Neuron (in vitro differentiated cells): ENCODE measurements around the gene ZNF429.

Experiments used
- H2AFZ ChIP-seq: one replicate; pipeline ENCODE4 v1.6.1; 2013; ENCODE audit warnings: low read depth, mild to moderate bottlenecking, inconsistent platforms, low read length, moderate library complexity
- H3K27me3 ChIP-seq: one replicate; pipeline ENCODE4 v1.6.1; 2013; ENCODE audit warnings: low read length; ENCODE audit not compliant: insufficient read depth
- H3K36me3 ChIP-seq: one replicate; pipeline ENCODE4 v1.6.1; 2013; ENCODE audit warnings: low read length; ENCODE audit not compliant: insufficient read depth
- H3K4me1 ChIP-seq: one replicate; pipeline ENCODE4 v1.6.1; 2013; ENCODE audit warnings: low read length; ENCODE audit not compliant: insufficient read depth
- H3K4me3 ChIP-seq: 2 replicates; pipeline ENCODE4 v1.5.1; 2013; ENCODE audit warnings: mild to moderate bottlenecking, low read length, moderate library complexity
- H3K9me3 ChIP-seq: one replicate; pipeline ENCODE4 v1.6.1; 2013; ENCODE audit warnings: low read length

The ZNF429 gene

GRCh38 chr19:21604351-21604926, 99.0 kb downstream of the ZNF429 start:
- H3K4me3 ChIP-seq = peak overlapping the region; percentile 39

More at GRCh38 chr19:21604351-21604926, 99.0 kb downstream of the ZNF429 start:
- H3K36me3 ChIP-seq = no peaks in the 10 kb centered on the region
- no peaks in the 10 kb centered on the region for H3K27me3 ChIP-seq
- H2AFZ ChIP-seq = peak overlapping the region; percentile 64
- H3K9me3 ChIP-seq = no peaks in the 10 kb centered on the region
- peaks cover 14% of the 10 kb centered on the region for H3K4me1 ChIP-seq
